Smooth muscle cell (in vitro differentiated cells): Measurements from ENCODE around the gene OR4S1. TPM values are rescaled to one million over a fixed set of nuclear protein-coding genes. Genes with fewer than 3 reads are reported as not detected.
"Not testable (repeated sequence)": the region's sequence is repeated elsewhere in the genome, so short reads cannot be mapped to it uniquely, and the experiment has no call there.

Source experiments
- DNase-seq: peaks from one replicate; lab custom pipeline; 2025; ENCODE audit not compliant: unreplicated experiment; lab: John Stamatoyannopoulos, UW
- H2AFZ ChIP-seq: fragments of 200-600 bp; sonication (generic); 2 replicates; pipeline ENCODE4 v1.6.0; 2016; ENCODE audit warnings: antibody characterized with exemption, low read depth, mild to moderate bottlenecking
- H3F3A ChIP-seq: fragments of 200-600 bp; sonication (generic); 2 replicates; pipeline ENCODE4 v1.6.0; 2017; ENCODE audit warnings: antibody characterized with exemption, low read depth
- H3K27ac ChIP-seq: fragments of 200-600 bp; sonication (generic); 2 replicates; pipeline ENCODE4 v1.5.1; 2016; ENCODE audit warnings: low read depth, mild to moderate bottlenecking
- H3K27me3 ChIP-seq: fragments of 200-600 bp; sonication (generic); 2 replicates; pipeline ENCODE4 v1.6.1; 2016; ENCODE audit warnings: low read depth, mild to moderate bottlenecking
- H3K36me3 ChIP-seq: fragments of 200-600 bp; sonication (generic); 2 replicates; pipeline ENCODE4 v1.5.1; 2016; ENCODE audit warnings: low read depth
- H3K4me1 ChIP-seq: fragments of 200-600 bp; sonication (generic); 2 replicates; pipeline ENCODE4 v1.5.1; 2016; ENCODE audit warnings: low read depth
- H3K4me2 ChIP-seq: fragments of 200-600 bp; sonication (generic); 2 replicates; pipeline ENCODE4 v1.6.0; 2016; ENCODE audit warnings: mild to moderate bottlenecking
- H3K4me3 ChIP-seq: fragments of 200-600 bp; sonication (generic); 2 replicates; pipeline ENCODE4 v1.5.1; 2016; ENCODE audit warnings: mild to moderate bottlenecking
- H3K79me2 ChIP-seq: fragments of 200-600 bp; sonication (generic); 2 replicates; pipeline ENCODE4 v1.6.0; 2016; ENCODE audit warnings: low read depth, mild to moderate bottlenecking
- H3K9ac ChIP-seq: fragments of 200-600 bp; sonication (generic); 2 replicates; pipeline ENCODE4 v1.6.0; 2016; ENCODE audit warnings: low read depth
- H3K9me3 ChIP-seq: fragments of 200-600 bp; sonication (generic); replicated peaks from 2 replicates; pipeline ENCODE4 v1.5.1; 2016; ENCODE audit warnings: low read depth
- H4K20me1 ChIP-seq: fragments of 200-600 bp; sonication (generic); 2 replicates; pipeline ENCODE4 v1.6.0; 2016; ENCODE audit warnings: low read depth
- CTCF ChIP-seq: fragments of 200-600 bp; sonication (generic); IDR thresholded peaks from 2 replicates; pipeline ENCODE4 v1.5.1; 2017; ENCODE audit warnings: borderline replicate concordance, mild to moderate bottlenecking, antibody characterized with exemption; ENCODE audit not compliant: insufficient read depth, poor library complexity, severe bottlenecking
- WGBS: methylation state at CpG from one replicate; pipeline ENCODE4 v1.1.7; 2016; ENCODE audit warnings: low lambda C conversion rate; 5-methylcytosine and 5-hydroxymethylcytosine counted together
- polyA plus RNA-seq: library from polyadenylated mRNA; unstranded; fragments of >200 nt; fragmentation: Nextera tagmentation; extraction: Ambion mirVana; gene quantifications from 2 replicates; pipeline ENCODE4 v1.2.1, GENCODE V29; 2016
- total RNA-seq: library from RNA; depleted of rRNA; stranded (reverse); fragments of >200 nt; gene quantifications from 2 replicates; pipeline ENCODE4 v1.2.3, GENCODE V29; 2014

Gene OR4S1
- total and polyA plus RNA-seq, 2 experiments from 2014 or later, result not detected

DNA sequence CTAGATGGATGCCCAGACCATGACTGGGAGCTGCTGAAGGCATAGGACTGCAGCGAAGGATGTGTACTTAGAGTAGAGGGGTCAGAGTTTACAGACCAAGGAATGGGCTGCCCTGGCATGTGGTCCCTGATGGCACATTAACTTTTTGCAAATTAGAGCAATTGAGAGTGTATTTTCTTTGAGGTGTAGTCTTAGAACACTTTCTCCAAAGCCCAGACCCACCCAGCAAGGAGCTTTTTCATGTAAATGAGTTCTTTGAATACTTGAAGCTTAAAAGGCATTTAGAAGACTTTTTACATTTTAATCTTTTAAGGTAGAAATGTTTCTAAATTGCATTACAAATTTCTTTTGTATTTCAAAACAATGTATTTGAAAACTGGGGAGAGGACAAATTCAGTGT lies 33.4 kb upstream of the OR4S1 start:
- H3K4me3 ChIP-seq, result no peak overlapping the region
- no peaks in the 10 kb centered on the region for H3K4me1 ChIP-seq
- 20% methylated on average over 1 of the region's 1 CpG for WGBS
- no peak overlapping the region for H2AFZ ChIP-seq
- no peak for DNase-seq
- no peaks in the 10 kb centered on the region for H4K20me1 ChIP-seq
- H3F3A ChIP-seq, result no peaks in the 10 kb centered on the region
- no peak overlapping the region for H3K27ac ChIP-seq
- H3K9me3 ChIP-seq, result peaks cover 4% of the 10 kb centered on the region
- TF ChIP-seq CTCF, result no peak
- H3K27me3 ChIP-seq, result no peaks in the 10 kb centered on the region
- no peak overlapping the region for H3K9ac ChIP-seq
- H3K36me3 ChIP-seq, result no peaks in the 10 kb centered on the region
- no peaks in the 10 kb centered on the region for H3K79me2 ChIP-seq
- no peak overlapping the region for H3K4me2 ChIP-seq

DNA sequence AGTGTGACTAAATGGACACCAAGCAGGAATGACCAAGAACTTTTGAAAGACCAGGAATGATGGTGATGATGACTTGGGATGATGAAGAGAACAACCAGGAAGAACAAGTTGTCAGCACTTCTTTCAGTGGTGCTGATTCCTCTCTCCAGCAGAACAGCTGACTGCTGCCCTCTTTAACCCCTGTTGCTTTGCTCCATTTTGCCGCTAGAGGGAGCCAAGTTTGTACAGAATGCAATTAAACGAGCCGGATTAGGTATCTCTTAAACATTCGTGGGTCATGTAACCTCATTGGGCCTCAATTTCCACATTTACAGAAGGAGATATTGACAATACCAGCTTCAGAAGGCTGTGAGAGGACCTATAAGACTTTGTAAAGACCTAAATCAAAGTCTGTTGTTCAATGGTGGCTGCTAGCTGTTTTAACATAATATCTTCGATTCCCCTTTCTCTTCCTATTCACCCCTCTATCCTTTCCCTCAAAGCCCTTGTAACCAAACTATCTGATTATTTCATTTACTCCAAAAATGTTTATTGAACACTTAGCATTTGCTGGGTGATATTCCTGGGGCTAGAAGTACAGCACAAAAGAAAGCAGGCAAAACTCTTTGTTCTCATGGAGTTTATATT lies 1.9 kb downstream of the OR4S1 start:
- no peak overlapping the region for H2AFZ ChIP-seq
- H3K4me2 ChIP-seq, result no peak overlapping the region
- H3K4me1 ChIP-seq, result no peaks in the 10 kb centered on the region
- H3K79me2 ChIP-seq, result no peaks in the 10 kb centered on the region
- no peak overlapping the region for H3K9ac ChIP-seq
- H3K27me3 ChIP-seq, result no peaks in the 10 kb centered on the region
- H4K20me1 ChIP-seq, result no peaks in the 10 kb centered on the region
- H3K36me3 ChIP-seq, result no peaks in the 10 kb centered on the region
- 30% methylated on average over 5 of the region's 5 CpGs for WGBS
- no peak for DNase-seq
- H3K4me3 ChIP-seq, result no peak overlapping the region
- no peaks in the 10 kb centered on the region for H3K9me3 ChIP-seq
- no peak overlapping the region for H3K27ac ChIP-seq
- TF ChIP-seq CTCF, result peak; percentile 36
- H3F3A ChIP-seq, result no peaks in the 10 kb centered on the region

GRCh38 chr11:48313590-48313989 lies 7.6 kb downstream of the OR4S1 start:
- H3K27me3 ChIP-seq, H3K27ac ChIP-seq, H3K36me3 ChIP-seq, H3K9me3 ChIP-seq, H3K4me2 ChIP-seq, H2AFZ ChIP-seq, H3K9ac ChIP-seq, H3K4me1 ChIP-seq, H3K79me2 ChIP-seq, H4K20me1 ChIP-seq, H3F3A ChIP-seq, DNase-seq, H3K4me3 ChIP-seq: not testable (repeated sequence)
- WGBS, result 55% methylated on average over 2 of the region's 2 CpGs

GRCh38 chr11:48319813-48320212 lies 13.8 kb downstream of the OR4S1 start:
- H3K36me3 ChIP-seq, H2AFZ ChIP-seq, H3K4me1 ChIP-seq, H3K9me3 ChIP-seq, DNase-seq, H4K20me1 ChIP-seq, H3K9ac ChIP-seq, H3K4me2 ChIP-seq, H3K79me2 ChIP-seq, H3K4me3 ChIP-seq, H3F3A ChIP-seq, H3K27me3 ChIP-seq, H3K27ac ChIP-seq: not testable (repeated sequence)
- 68% methylated on average over 2 of the region's 2 CpGs for WGBS

DNA sequence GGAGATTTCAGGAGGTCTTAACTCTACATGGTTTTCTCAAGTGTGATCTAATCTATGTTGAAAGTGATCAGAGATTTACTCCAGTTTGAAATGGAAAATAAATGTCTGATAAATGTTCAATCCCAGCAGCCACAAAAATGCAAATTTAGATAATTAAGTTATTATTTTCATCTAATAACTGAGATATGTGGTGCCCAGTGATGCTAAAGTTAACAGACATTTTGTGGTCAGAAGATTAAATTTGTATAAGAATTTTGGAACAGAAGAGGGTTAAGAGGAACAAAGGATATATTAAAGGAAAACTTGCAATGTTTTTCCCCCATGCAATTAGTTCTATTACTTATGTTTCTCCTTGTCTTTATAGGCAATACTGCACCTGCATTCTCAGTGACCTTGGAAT lies 18.6 kb downstream of the OR4S1 start, which contains the start of gene OR4C3:
Gene OR4C3, plus strand, starts transcription at position 301 of the 400 bp plus-strand sequence. CDS start 102 bp downstream, outside the sequence.
- H3K4me1 ChIP-seq, H3K4me2 ChIP-seq: not testable (repeated sequence)

More for the DNA sequence above, 18.6 kb downstream of the OR4S1 start, which contains the start of gene OR4C3:
- H3K79me2 ChIP-seq, H3K27me3 ChIP-seq, H3K9me3 ChIP-seq, H3K4me3 ChIP-seq, DNase-seq, H4K20me1 ChIP-seq, H2AFZ ChIP-seq, H3K27ac ChIP-seq, H3K9ac ChIP-seq, H3K36me3 ChIP-seq, H3F3A ChIP-seq: not testable (repeated sequence)
